Measurements from ENCODE around the gene CLCN4. TPM values are rescaled to one million over a fixed set of nuclear protein-coding genes. Genes with fewer than 3 reads are reported as not detected.

CLCN4 gene
- total RNA-seq, 1 experiment from 2014 or later, result 3.1 TPM

DNA sequence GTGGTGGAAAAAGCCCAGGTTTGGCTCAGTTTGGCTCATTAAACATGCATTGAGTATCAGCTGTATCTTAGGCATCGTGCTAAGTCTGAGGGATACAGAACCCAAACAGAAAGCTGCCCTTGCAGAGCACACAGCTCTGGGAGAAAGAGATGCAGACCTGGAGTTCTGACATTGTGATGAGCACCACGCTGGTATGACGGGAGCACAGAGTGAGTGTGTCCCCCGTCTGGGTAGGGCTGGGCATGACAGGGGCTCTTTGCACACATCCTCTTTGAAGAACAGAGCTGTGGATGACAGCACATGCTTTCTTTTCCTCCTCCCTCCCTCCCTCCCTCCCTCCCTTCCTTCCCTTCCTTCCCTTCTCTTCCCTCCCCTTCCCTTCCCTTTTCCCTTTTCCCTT, 52.2 kb downstream of the CLCN4 start:
- DNase-seq, result no peak
- H3K36me3 ChIP-seq (ENCODE audit: low read depth), result no peaks in the 10 kb centered on the region
- POLR2A ChIA-PET (ENCODE audit: unreplicated experiment), result no interaction called here
- no peaks in the 10 kb centered on the region for H3K9me3 ChIP-seq (ENCODE audit: insufficient read depth, low read depth)
- BruUV-seq (replicated peaks), result no TSS peak
- no peaks in the 10 kb centered on the region for H3F3A ChIP-seq (ENCODE audit: insufficient read depth, low read depth)
- H3K79me2 ChIP-seq (ENCODE audit: low read depth), result no peaks in the 10 kb centered on the region
- no peak overlapping the region for H3K4me2 ChIP-seq
- no peaks in the 10 kb centered on the region for H3K4me1 ChIP-seq (replicated peaks; ENCODE audit: insufficient read depth)
- H3K4me3 ChIP-seq, result no peak overlapping the region
- intact Hi-C loops (cut with micrococcal nuclease; ENCODE audit: unreplicated experiment), result no loop called here
- no peaks in the 10 kb centered on the region for H3K27me3 ChIP-seq (ENCODE audit: insufficient read depth, low read depth)
- H3K9me2 ChIP-seq (ENCODE audit: insufficient read depth), result no peaks in the 10 kb centered on the region
- H2AFZ ChIP-seq, result no peak overlapping the region
- no peaks in the 10 kb centered on the region for H4K20me1 ChIP-seq (ENCODE audit: insufficient read depth)
- TF ChIP-seq EZH2 (IDR thresholded peaks at IDR 0.05; ENCODE audit: low read depth) (no peak), CTCF (conservative IDR thresholded peaks at IDR 0.05) (no peak)
- CTCF ChIA-PET, result no interaction called here
- H3K27ac ChIP-seq, result no peak overlapping the region

- POLR2A ChIA-PET (ENCODE audit: unreplicated experiment), result no interaction called here
- no peak for DNase-seq
- no peak overlapping the region for H3K4me3 ChIP-seq
- TF ChIP-seq EZH2 (IDR thresholded peaks at IDR 0.05; ENCODE audit: low read depth) (no peak), CTCF (conservative IDR thresholded peaks at IDR 0.05) (no peak)
- H3K9me2 ChIP-seq (ENCODE audit: insufficient read depth), result no peaks in the 10 kb centered on the region
- H4K20me1 ChIP-seq (ENCODE audit: insufficient read depth), result no peaks in the 10 kb centered on the region
- H3K27ac ChIP-seq, result no peak overlapping the region
- intact Hi-C loops (cut with micrococcal nuclease; ENCODE audit: unreplicated experiment), result no loop called here
- no peaks in the 10 kb centered on the region for H3K4me1 ChIP-seq (replicated peaks; ENCODE audit: insufficient read depth)
- no peaks in the 10 kb centered on the region for H3F3A ChIP-seq (ENCODE audit: insufficient read depth, low read depth)
- no peak overlapping the region for H2AFZ ChIP-seq
- BruUV-seq (replicated peaks), result no TSS peak
- no peaks in the 10 kb centered on the region for H3K36me3 ChIP-seq (ENCODE audit: low read depth)
- H3K4me2 ChIP-seq, result no peak overlapping the region
- CTCF ChIA-PET, result no interaction called here
- no peaks in the 10 kb centered on the region for H3K27me3 ChIP-seq (ENCODE audit: insufficient read depth, low read depth)
- H3K79me2 ChIP-seq (ENCODE audit: low read depth), result no peaks in the 10 kb centered on the region
- H3K9me3 ChIP-seq (ENCODE audit: insufficient read depth, low read depth), result no peaks in the 10 kb centered on the region
These were observed 55.6 kb downstream of the CLCN4 start for GRCh38 chrX:10212395-10212794.

DNA sequence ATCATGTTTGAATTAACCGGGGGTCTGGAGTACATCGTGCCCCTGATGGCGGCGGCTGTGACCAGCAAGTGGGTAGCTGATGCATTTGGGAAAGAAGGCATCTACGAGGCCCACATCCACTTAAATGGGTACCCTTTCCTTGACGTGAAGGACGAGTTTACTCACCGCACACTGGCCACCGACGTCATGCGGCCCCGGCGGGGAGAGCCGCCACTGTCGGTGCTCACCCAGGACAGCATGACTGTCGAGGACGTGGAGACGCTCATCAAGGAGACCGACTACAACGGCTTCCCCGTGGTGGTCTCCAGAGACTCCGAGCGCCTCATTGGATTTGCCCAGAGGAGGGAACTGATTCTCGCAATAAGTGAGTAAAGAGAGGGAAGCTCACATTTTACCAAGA, 56.9 kb downstream of the CLCN4 start:
- H2AFZ ChIP-seq, result no peak overlapping the region
- no TSS peak for BruUV-seq (replicated peaks)
- intact Hi-C loops (cut with micrococcal nuclease; ENCODE audit: unreplicated experiment), result no loop called here
- no peaks in the 10 kb centered on the region for H3F3A ChIP-seq (ENCODE audit: insufficient read depth, low read depth)
- ChIA-PET CTCF (no interaction called here), POLR2A (ENCODE audit: unreplicated experiment) (no interaction called here)
- no peaks in the 10 kb centered on the region for H3K4me1 ChIP-seq (replicated peaks; ENCODE audit: insufficient read depth)
- H3K36me3 ChIP-seq (ENCODE audit: low read depth), result no peaks in the 10 kb centered on the region
- DNase-seq, result no peak
- no peak overlapping the region for H3K4me3 ChIP-seq
- no peak for TF ChIP-seq EZH2 (IDR thresholded peaks at IDR 0.05; ENCODE audit: low read depth)
- no peak for TF ChIP-seq CTCF (conservative IDR thresholded peaks at IDR 0.05)
- no peaks in the 10 kb centered on the region for H3K9me3 ChIP-seq (ENCODE audit: insufficient read depth, low read depth)
- no peaks in the 10 kb centered on the region for H3K27me3 ChIP-seq (ENCODE audit: insufficient read depth, low read depth)
- H3K27ac ChIP-seq, result no peak overlapping the region
- H3K4me2 ChIP-seq, result no peak overlapping the region
- no peaks in the 10 kb centered on the region for H3K9me2 ChIP-seq (ENCODE audit: insufficient read depth)
- no peaks in the 10 kb centered on the region for H3K79me2 ChIP-seq (ENCODE audit: low read depth)
- no peaks in the 10 kb centered on the region for H4K20me1 ChIP-seq (ENCODE audit: insufficient read depth)
